HG03196 (cell line): ENCODE data around the gene THEMIS2.
"Not testable (repeated sequence)": the region's sequence is repeated elsewhere in the genome, so short reads cannot be mapped to it uniquely, and the experiment has no call there.

Experiments used
- ATAC-seq: cut with Tn5 transposase; IDR thresholded peaks from one replicate; pipeline ENCODE4 v1.9.1; 2021; ENCODE audit not compliant: unreplicated experiment

The THEMIS2 gene

DNA sequence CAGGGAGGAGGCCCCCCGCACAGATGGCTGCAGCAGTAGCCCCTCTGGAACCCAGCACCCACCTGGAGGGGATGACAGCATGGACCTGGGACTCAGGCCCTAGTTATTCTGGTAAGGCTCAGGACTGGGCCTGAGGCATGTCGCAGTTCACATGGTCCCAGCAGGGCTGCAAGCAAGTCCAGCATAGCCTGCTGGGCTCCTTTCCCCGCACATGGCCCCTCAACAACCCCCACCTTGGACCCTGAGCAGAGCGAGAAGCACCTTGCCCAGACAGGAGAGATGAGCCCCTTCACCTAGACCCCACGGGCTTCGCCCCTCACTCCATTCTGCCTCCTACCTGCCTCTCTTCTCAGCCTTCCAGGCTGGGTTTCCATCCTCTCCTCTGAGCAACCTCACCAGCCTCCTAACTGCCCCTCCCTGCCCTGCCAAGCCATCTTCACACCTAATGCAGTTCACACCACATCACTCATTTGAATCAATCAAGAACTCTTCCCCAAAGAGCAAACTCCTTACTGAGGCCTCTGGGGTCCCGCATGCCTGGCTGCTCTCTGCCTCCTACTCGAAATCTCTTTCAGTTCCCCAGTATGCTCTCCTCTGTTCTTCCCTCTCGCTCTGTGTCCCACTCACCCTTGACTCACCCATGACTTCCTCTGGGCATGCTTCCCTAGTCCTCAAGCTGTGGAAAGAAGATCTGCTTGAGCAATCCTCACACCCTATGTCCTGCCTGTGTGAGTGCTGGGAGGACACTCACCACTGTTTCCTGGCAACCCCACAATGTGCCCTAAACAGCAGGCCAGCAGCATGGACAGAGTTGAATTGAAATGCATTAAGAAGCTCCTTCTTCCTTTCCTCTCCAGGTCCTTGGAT is 9.4 kb upstream of the THEMIS2 start:
- no peak for ATAC-seq

DNA sequence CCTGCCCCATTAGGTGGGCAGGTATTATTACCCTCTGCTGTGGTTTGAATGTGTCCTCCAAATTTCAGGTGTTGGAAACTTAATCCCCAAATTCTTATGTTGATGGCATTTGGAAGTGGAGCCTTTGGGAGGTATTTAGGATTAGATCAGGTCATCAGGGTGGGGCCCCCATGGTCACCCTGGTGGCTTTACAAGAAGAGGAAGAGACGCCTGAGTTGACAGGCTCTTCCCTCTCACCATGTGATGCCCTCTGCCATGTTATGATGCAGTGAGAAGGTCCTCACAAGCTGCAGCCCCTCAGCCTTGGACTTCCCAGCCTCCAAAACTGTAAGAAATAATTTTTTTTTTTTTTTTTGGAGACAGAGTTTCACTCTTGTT is 8.8 kb upstream of the THEMIS2 start:
- ATAC-seq: no peak

DNA sequence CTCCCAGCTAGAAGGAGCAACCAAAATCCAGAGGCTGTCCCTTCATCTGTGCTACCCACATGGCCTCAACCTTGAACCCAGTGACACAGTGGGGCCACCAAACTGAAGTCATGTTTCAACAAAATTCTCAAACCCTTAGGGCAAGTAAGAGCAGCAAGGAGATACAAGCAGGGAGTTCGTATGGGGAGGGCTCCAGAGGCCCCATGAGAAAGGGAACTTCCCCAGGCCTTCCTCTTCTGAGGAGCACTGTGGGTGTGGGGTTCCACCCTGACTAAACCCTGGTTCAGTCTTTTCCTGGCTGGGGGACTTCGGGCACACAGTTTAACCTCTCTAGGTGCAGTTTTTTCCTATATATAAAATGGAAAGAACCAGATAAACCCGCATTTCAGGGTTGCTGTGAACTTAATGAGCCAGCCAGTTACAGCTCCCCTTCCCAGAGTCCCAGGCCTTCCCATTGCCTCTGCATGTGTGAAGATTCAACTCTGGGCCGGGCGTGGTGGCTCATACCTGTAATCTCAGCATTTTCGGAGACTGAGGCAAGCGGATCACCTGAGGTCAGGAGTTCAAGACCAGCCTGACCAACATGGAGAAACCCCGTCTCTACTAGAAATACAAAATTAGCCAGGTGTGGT is 8.0 kb upstream of the THEMIS2 start:
- ATAC-seq: no peak

DNA sequence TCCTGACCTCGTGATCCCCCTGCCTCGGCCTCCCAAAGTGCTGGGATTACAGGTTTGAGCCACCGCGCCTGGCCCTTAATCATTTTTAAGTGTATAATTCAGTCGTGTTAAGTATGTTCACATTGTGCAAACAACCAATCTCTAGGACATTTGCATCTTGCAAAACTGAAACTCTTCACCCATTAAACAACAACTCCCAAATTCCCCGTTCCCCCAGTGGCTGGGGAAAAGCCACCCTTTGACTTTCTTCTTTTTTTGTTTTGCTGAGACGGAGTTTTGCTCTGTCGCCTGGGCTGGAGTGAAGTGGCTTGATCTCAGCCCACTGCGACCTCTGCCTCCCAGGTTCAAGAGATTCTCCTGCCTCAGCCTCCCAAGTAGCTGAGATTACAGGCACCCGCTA is 6.5 kb upstream of the THEMIS2 start:
- no peak for ATAC-seq

DNA sequence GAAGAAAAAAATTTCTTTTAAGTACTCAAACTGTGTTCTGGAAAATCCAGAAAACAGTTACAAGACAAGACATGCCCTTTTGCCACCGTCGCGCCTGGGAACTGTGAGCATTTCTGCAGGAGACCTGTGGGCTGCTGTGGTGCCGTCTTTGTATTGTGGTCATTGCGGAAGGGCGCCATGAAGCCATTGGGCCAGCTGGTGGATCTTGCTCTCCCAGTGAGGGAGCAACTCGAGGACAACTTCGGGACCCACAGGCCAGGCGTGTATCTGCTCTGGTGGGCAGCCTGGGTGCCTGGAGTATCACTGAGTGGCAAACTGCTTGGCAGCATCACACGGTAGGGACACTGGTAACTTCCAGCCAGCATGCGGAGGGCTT is 3.8 kb upstream of the THEMIS2 start:
- no peak for ATAC-seq

DNA sequence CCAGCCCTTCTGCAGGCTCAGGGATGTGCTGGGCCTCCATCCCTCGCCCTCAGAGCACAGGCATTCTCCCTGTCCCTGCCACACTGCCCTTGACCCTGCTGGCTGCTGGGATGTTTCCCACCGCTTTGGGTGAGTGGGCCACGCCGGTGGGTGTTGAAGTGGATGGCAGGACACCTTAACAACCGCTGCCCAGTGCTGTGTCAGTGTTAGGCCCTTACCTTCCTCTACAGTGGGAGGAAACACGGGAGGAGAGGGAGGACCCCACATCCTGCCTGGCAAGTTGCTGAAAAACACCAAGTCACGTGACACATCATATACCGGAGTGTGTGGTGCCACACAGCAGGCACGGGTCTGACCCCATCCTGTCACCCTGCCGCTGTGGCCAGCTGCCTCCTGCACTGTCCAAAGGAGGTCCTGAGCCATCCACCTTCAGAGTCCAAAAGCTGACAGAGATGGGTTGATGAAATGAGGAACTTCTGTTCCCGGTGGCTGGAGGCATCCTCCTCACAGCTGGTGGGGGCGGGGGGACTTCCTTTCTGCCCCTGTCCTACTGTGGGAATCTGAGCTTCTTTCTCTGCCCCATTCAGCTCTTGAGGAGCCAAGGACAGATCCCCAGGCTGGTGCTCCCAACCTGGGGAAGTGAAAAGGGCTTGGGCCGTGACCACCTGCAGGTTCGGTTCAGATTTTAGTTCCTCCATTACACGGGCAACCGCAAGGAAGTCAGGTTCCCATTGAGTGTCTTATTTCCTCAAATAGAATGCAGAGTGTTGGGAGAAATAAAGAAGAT is 3.2 kb upstream of the THEMIS2 start:
- ATAC-seq: peak; percentile 48

DNA sequence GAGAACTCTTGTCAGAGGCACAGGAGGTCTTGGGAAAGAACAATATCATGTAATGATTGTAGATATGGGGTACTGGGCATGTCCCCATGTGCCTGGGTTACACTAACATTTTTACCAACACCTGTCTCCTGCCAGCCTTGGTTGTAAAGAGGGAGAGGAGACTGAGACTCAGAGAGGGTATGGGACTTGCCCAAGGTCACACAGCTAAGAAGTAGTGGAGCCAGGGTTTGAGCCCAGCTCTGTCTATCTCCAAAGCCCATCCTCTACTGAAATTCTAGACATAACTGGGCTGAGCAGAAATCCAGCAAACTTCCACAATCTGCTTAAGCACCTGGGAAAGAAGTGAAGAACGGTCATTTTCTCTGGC is 2.6 kb upstream of the THEMIS2 start:
- no peak for ATAC-seq

DNA sequence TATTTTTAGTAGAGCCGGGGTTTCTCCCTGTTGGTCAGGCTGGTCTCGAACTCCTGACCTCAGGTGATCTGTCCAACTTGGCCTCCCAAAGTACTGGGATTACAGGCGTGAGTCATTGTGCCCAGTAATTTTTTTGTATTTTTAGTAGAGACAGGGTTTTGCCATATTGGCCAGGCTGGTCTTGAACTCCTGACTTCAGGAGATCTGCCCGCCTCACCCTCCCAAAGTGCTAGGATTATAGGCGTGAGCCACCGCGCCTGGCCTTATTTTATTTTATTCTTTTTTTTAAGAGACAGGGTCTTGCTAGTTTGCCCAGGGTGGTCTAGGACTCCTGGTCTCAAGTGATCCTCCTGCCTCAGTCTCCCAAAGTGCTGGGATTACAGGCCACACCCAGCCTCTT is 1.3 kb upstream of the THEMIS2 start:
- ATAC-seq: not testable (repeated sequence)

DNA sequence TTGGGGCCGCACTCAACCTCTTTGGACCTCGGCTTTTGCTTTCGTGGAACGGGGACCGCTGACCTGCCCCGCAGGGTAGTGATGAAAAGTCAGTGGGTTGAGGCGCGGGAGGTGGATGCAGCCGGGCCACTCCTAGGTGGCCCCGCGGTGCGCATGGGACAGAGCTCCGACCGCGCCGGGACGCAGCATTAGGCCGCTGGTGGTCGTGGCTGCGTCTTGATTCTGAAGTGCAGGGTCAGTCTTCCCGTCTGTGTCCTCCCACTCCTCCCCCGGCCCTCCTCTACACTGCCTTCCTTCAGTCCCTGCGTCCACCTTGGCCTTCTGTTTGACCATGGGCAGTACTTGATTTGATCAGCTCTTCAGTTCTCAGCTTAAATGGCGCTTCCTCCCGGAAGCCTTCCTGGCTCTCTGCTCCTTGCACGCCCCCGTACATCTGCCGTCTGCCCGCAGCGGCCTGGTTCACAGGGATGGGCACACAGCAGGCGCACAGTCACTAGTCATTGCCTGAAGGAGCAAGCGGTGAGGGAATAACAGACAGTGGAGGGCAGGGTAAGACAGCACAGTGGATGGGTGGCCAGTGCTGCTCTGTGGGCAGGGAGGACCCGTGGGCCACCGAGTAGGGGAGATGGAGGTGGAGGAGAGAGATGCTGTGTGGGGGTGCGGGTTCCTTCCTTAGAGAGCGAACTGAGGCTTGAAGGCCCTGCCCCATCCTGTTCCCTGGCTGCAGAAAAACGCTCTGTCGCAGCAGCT is 633 bp downstream of the THEMIS2 start:
- ATAC-seq: no peak

DNA sequence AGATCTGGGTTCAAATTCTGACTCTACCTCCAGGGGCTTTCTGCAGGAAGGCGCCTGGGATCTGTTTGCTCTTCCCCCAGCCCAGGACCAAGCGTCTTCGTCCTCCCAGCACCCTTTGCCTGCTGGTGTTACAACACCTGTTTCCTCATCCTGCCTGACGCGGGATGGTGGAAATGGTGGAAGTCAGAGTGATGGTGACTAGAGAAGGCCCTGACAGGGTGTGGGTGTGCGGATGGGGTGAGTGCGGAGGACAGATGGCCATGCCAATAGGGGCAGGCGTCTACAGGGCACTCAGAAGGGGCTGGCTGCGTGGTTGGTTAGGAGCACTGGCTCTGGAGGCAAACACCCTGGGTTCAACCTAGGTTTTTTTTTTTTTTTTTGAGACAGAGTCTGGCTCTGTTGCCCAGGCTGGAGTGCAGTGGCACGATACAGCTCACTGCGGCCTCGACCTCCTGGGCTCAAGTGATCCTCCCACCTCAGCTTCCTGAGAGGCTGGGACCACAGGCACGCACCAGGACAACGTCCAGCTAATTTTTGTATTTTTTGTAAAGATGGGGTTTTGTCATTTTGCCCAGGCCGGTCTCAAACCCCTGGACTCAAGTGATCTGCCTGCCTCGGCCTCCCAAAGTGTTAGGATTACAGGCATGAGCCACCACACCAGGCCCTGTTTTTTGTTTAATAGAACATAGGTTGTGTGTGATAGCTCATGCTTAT is 1.5 kb downstream of the THEMIS2 start:
- ATAC-seq: no peak

DNA sequence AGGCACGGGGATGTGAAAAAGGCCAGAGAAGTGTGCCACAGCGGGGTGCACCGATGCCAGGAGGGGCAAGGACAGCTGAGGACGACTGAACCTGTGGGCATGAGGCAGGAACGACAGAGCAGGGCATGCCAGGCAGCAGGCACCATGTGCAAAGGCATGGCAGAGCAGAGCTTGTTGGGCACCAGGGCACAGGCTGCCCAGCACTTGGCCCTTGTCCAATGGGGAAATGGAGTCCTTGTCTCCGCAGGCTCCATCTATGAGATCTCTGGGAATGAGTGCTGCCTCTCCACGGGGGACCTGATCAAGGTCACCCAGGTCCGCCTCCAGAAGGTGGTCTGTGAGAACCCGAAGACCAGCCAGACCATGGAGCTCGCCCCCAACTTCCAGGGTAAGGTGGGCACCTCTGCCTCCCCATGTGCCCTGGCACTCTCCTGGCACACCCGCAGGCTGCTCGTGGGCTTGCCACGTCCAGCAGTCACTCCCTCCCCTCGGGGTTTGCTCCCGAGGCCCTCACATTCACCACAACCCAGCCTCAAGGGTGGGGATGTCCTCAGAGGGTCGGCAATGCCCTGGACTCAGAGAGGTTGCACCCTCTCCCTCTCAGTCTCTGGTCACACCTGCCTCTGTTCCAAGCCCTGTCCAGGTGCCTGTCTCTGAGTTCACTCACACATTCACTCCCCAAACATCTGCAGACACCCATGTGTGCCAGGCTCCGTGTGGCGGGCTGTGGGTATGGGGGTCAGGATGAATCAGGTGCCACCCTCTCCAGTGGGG is 4.2 kb downstream of the THEMIS2 start:
- ATAC-seq: no peak

DNA sequence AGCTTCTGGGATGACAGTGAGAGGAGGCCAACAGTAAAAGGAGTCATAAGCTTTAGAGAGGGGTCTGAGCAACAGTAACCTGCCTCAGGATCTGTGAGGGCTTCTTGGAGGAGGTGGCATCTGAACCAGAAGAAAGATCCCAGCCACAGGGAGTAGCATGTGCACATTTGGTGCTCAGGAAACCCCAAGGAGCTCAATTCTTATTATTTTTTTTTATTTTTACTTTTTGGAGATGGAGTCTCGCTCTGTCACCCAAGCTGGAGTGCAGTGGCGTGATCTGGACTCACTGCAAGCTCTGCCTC is 4.7 kb downstream of the THEMIS2 start:
- ATAC-seq: no peak

DNA sequence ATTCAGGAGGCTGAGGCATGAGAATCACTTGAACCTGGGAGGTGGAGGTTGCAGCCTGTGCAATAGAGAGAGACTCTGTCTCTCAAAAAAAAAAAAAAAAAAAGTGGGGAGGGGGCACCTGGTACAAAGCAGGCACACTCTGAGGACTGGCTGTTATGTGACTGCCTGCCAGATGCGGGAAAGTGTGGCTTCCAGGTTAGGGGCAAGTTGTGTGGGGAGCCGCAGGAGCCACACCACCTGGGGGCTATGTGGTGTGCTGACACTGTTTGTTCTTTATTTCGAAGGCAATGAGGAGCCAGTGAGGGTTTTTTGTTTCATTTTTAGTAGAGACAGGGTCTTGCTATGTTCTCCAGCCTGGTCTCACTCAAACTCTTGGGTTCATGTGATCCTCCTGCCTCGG is 5.7 kb downstream of the THEMIS2 start:
- ATAC-seq: no peak

DNA sequence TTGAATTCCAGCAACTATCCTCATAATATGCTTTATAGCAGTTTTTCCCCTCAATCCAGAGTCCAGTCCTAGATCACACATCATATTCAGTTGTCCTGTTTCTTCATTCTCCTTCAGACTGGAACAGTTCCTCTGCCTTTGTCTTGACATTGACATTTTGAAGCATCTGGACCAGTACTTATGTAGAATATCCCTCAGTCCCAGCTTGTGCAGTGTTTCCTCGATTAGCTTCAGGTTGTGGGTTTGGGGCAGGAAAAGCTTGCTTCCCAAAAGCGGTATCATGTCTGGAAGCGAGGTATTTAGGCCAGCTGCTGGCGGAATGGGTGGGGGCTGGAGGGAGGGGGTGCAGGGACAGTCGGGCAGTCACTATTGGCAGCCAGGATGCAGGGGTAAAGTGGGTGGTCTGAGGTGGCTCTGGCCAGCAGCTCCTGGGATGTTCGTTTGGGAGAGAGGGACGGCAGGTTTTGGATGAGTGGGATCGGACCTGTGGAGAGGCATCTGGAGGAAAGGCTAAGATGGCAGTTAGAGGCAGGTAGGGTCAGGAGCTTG is 6.5 kb downstream of the THEMIS2 start:
- ATAC-seq: no peak

DNA sequence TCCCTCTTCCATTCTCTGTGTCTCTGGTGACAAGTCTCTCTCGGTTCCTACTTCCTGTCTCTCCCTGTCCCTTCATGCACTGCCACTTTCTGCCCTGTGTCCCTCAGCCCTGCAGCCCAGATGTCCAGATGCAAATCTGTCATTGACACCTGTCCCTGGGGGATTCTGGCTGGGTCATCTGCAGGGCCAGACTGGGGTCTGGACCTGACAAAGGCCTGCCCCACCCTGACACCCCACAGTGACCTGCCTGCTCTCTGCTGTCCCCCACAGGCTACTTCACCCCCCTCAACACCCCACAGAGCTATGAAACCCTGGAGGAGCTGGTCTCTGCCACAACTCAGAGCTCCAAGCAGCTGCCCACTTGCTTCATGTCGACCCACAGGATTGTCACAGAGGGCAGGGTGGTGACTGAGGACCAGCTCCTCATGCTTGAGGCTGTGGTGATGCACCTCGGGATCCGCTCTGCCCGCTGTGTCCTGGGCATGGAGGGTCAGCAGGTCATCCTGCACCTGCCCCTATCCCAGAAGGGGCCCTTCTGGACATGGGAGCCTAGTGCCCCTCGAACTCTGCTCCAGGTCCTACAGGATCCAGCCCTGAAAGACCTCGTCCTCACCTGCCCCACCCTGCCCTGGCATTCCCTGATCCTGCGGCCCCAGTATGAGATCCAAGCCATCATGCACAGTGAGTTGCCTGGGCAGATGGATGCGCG is 7.2 kb downstream of the THEMIS2 start:
- no peak for ATAC-seq

DNA sequence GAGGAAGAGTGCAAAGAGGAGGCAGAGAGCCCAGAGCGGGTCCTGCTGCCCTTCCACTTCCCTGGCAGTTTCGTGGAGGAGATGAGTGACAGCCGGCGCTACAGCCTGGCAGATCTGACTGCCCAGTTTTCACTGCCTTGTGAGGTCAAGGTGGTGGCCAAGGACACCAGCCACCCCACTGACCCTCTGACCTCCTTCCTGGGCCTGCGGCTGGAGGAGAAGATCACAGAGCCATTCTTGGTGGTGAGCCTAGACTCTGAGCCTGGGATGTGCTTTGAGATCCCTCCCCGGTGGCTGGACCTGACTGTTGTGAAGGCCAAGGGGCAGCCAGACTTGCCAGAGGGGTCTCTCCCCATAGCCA is 10.2 kb downstream of the THEMIS2 start:
- ATAC-seq: no peak

DNA sequence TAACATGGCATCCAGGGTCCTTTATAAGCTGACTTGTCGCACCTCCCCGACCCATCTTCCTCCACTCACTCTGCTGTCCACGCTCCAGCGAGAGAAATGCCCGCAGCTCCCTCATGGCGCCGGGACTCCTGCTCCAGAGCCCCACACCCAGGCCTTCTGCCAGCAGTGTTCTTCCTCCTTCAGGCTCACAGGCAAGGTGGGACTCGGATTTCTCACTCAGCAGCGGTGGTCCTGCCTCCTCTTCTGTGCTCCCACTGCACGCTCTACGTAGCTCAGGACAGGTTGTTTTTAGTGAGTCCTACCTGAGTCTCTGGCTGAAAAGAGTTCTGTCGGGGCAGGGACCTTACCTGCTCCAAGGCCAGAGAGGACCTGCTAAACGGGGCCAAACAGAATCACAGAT is 11.2 kb downstream of the THEMIS2 start:
- no peak for ATAC-seq

DNA sequence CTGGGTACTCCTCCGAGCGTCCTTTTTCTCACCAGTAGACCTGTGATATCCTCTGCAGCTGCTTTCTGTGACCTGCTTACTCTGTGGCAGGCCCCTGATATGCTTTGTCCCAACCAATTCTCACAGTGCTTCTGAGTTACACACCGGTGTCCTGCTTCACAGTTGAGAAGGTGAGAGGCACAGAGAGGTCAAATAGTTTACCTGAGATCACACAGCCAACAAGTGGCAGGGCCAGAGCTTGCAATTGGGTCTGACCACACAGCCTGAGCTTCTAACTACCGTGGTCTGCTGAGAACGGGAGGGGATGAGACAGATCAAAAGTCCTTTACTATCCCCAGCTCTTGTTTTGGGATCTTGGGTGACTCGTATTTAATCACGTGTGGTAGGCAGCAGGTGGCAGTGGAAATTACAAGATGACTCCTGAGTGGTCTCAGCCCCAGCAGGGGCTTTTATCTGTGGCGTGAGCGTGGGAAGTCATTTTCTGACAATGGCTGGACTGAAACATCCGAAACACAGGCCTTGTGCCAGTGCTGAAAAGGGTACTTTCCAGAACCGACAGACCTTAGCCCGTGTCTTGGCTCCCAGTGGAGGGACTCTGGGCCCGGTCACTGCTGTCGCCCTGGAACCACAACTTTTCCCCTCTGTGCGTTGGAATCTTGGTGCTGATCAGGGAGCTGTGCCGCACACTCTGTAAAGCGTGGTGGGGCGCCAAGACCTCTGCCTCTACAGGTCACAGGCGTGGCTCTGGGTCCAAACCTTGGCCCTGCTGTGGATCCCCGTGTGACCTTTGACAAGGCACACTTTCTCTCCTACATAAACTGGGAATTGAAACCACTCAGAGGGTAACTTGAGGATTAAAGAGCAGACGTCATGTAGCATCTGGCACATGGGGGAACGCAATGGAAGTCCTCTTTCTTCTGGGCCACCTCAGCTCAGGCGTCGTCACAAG is 11.9 kb downstream of the THEMIS2 start:
- peak; percentile 48 for ATAC-seq
